RWPE1 (cell line): ENCODE results near the gene TMIE.

Source experiments
- CTCF ChIA-PET: fragments of 350-600 bp; sonication (Branson Sonifier 250); formaldehyde crosslinking; extraction: SDS; loops from one replicate; lab custom pipeline; 2021; lab: Yijun Ruan, JAX
- POLR2A ChIA-PET: fragments of 400-600 bp; formaldehyde crosslinking; extraction: SDS; loops from one replicate; lab custom pipeline; 2020; ENCODE audit warnings: antibody characterized with exemption; ENCODE audit not compliant: low non-redundant PET; lab: Yijun Ruan, JAX
- DNase-seq: peaks from one replicate; pipeline ENCODE4 v3.0.0; 2012; ENCODE audit warnings: low spot score
- H3K27ac ChIP-seq: fragments of 450-650 bp; 2 replicates; pipeline ENCODE4 v1.5.1; 2017
- TF ChIP-seq, protein P1 (sequence below): fragments of 450-650 bp; conservative IDR thresholded peaks from 2 replicates; pipeline ENCODE4 v1.5.1; 2017; ENCODE audit warnings: low read depth, mild to moderate bottlenecking

Gene TMIE

DNA sequence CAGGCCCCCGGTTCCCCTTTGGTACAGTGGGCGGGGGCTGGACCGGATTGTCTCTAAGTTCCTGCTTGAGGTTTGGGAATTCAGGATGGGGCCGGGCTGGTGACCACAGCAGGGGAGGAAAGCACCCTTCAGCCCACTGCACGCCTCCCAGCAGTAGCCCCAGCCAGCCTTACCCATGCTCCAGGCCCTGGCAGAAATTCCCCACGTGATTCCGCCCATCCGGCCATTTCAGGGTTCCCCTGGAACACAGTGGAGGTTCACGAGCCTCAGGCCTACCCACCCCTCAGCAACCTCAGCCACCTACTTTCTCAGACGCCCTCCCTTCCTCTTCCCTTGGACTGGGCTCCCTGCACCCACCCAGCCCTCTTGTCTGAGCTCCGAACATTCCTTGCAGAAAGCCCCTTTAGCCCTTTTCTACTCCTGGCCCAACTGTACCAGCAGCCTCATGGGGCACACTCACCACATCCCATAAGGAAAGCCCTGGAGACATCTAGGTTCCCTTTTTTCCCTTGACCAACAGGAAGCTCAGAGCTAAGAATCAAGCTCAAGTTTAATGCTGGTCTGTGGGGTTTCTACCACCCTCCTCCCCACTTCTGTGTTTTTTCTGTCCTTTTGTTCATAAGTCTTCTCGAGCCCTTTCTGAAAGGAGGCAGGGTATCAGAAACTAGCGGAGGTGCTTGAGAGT is 19.2 kb upstream of the TMIE start:
- DNase-seq = no peak
- ChIA-PET CTCF (no interaction called here), POLR2A (no interaction called here)
- TF ChIP-seq, protein P1, sequence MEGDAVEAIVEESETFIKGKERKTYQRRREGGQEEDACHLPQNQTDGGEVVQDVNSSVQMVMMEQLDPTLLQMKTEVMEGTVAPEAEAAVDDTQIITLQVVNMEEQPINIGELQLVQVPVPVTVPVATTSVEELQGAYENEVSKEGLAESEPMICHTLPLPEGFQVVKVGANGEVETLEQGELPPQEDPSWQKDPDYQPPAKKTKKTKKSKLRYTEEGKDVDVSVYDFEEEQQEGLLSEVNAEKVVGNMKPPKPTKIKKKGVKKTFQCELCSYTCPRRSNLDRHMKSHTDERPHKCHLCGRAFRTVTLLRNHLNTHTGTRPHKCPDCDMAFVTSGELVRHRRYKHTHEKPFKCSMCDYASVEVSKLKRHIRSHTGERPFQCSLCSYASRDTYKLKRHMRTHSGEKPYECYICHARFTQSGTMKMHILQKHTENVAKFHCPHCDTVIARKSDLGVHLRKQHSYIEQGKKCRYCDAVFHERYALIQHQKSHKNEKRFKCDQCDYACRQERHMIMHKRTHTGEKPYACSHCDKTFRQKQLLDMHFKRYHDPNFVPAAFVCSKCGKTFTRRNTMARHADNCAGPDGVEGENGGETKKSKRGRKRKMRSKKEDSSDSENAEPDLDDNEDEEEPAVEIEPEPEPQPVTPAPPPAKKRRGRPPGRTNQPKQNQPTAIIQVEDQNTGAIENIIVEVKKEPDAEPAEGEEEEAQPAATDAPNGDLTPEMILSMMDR = no peak
- peak overlapping the region; percentile 100 for H3K27ac ChIP-seq

DNA sequence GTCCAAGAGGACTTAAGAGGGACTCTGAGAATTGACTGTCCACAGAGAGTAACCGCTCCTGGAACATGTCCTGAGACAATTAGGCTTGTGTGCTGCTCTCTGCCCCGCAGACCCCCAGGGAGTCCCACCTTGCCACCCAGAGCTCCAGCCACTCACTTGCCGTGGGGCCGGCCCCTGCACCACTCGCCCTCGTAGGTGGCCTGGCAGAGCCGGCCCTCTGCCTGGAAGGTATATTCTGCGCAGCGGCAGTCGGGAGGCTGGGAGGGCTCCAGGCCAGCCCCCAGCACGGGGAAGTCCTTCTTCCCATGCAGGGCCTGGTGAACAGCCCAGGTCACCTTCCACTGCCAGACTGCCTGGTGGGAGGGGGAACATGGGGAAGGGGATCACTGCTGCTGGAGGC is 18.2 kb upstream of the TMIE start:
- peak overlapping the region; percentile 100 for H3K27ac ChIP-seq
- CTCF ChIA-PET = no interaction called here
- DNase-seq = no peak
- POLR2A ChIA-PET = no interaction called here
- TF ChIP-seq, protein P1 = no peak

DNA sequence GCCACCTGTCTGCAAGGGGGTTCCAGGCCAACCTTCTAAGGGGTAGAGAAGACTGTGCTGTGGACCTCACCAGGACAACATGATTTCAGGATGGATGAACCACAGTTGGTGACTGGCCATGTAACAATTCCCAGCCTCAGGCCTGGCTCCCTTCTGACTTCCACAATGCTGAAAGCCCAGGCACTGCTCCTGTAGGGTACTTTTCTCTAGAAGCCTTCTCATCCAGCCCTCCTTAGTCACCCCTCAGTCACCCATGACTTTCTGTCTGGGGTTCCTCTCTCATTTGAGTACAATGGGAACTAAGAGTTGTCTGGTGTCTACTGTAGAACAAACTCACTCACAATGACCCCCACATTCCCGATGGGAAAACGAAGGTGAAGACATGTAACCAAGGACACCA is 16.3 kb upstream of the TMIE start:
- TF ChIP-seq, protein P1 = no peak
- POLR2A ChIA-PET = no interaction called here
- CTCF ChIA-PET = no interaction called here
- H3K27ac ChIP-seq = peak overlapping the region; percentile 100
- DNase-seq = no peak

GRCh38 chr3:46685446-46685845 is 15.7 kb upstream of the TMIE start:
- TF ChIP-seq, protein P1 = no peak
- CTCF ChIA-PET = no interaction called here
- POLR2A ChIA-PET = no interaction called here
- no peak for DNase-seq
- H3K27ac ChIP-seq = peak overlapping the region; percentile 100

- TF ChIP-seq, protein P1 = no peak
- H3K27ac ChIP-seq = peak overlapping the region; percentile 100
- DNase-seq = peak; percentile 66
- CTCF ChIA-PET = interaction anchor here (0.6 to 0.7 kb wide), 2 partner anchors 148 to 202 kb away, joined by 3 to 4 read pairs; no protein-coding TSS in a partner anchor
- POLR2A ChIA-PET = no interaction called here
These were observed 10.4 kb upstream of the TMIE start for GRCh38 chr3:46690798-46691197.

DNA sequence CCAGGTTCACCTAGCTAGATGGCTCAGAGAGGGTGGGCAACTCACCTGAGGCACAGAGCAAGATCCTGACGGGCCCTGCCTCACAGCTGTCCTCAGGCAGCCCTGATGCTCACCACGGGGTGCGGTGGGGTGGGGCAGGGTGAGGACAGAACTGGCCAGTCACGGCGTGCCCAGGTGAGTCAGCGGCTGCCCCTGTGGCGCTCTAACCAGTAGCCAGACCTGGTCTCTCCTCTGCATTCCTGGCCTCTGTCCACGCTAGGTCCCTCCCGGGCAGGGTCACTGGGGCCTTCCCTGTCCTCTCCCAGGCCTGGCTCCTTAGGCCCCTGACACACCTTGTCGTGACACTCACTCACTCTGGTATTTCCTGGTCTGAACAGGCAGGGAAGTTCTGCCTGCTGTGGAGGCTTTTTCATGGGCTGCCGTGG is 8.6 kb upstream of the TMIE start:
- POLR2A ChIA-PET = interaction anchor here (1.3 kb wide), 1 partner anchor 11 kb away, joined by 4 read pairs; no protein-coding TSS in a partner anchor

More for the DNA sequence above, 8.6 kb upstream of the TMIE start:
- DNase-seq = peak; percentile 84
- peak overlapping the region; percentile 100 for H3K27ac ChIP-seq
- TF ChIP-seq, protein P1 = no peak
- CTCF ChIA-PET = interaction anchor here (0.6 to 0.7 kb wide), 2 partner anchors 199 to 217 kb away, joined by 3 read pairs; no protein-coding TSS in a partner anchor
